Spleen (tissue), 11 donors: Measurements from ENCODE around the gene C3orf49. TPM values are rescaled to one million over a fixed set of nuclear protein-coding genes. Genes with fewer than 3 reads are reported as not detected.

Experiments used
- DNase-seq: peaks from one replicate; pipeline ENCODE4 v3.0.0-alpha.2; 2020
- H3K27ac ChIP-seq, 8 donors: fragments of 200-600 bp; sonication (generic) in 7 of 8; 1 replicate in 4 of 8; 2 replicates in 4 of 8; pipeline versions ENCODE4 v1.5.0 to v1.8.0; 2016 to 2021; ENCODE audit warnings: inconsistent platforms in 4 of 8, mild to moderate bottlenecking in 4 of 8, moderate library complexity in 1 of 8
- H3K27me3 ChIP-seq, 7 donors: fragments of 200-600 bp; sonication (generic) in 6 of 7; replicated peaks in 1 of 7; 1 replicate in 4 of 7; 2 replicates in 3 of 7; pipeline versions ENCODE4 v1.5.0 to v1.8.0; 2016 to 2021; ENCODE audit warnings: inconsistent platforms in 3 of 7, mild to moderate bottlenecking in 1 of 7
- H3K36me3 ChIP-seq, 6 donors: fragments of 200-600 bp; sonication (generic) in 5 of 6; 1 replicate in 4 of 6; 2 replicates in 2 of 6; pipeline versions ENCODE4 v1.5.0 to v1.8.0; 2016 to 2021; ENCODE audit warnings: inconsistent platforms in 2 of 6
- H3K4me1 ChIP-seq, 6 donors: fragments of 200-600 bp; sonication (generic) in 5 of 6; 1 replicate in 3 of 6; 2 replicates in 3 of 6; pipeline versions ENCODE4 v1.5.0 to v1.8.0; 2016 to 2021; ENCODE audit warnings: inconsistent platforms in 3 of 6
- H3K4me3 ChIP-seq, 8 donors: fragments of 200-600 bp; sonication (generic) in 7 of 8; 1 replicate in 4 of 8; 2 replicates in 4 of 8; pipeline versions ENCODE4 v1.5.0 to v1.8.0; 2016 to 2021; ENCODE audit warnings: inconsistent platforms in 4 of 8, mild to moderate bottlenecking in 4 of 8, moderate library complexity in 2 of 8
- H3K9me3 ChIP-seq, 8 donors: fragments of 200-600 bp; sonication (generic) in 7 of 8; 1 replicate in 4 of 8; 2 replicates in 4 of 8; pipeline versions ENCODE4 v1.5.0 to v1.8.0; 2016 to 2021; ENCODE audit warnings: inconsistent platforms in 4 of 8
- POLR2A ChIP-seq, 3 donors: fragments of 450-650 bp; IDR thresholded peaks; one replicate each; pipeline ENCODE4 v1.5.1; 2017; ENCODE audit warnings: antibody characterized with exemption in 3 of 3, mild to moderate bottlenecking in 1 of 3
- POLR2AphosphoS5 ChIP-seq, 3 donors: sonication (generic); formaldehyde crosslinking; IDR thresholded peaks; one replicate each; pipeline ENCODE4 v1.5.1; 2017; ENCODE audit warnings: antibody characterized with exemption in 3 of 3
- WGBS, 5 donors: extraction: QIAGEN DNeasy Blood & Tissue Kit in 3 of 5; methylation state at CpG; one replicate each; pipeline versions ENCODE4 v1.1.5 to v1.1.7; 2013 to 2018; 5-methylcytosine and 5-hydroxymethylcytosine counted together
- intact Hi-C: fragments of 100-400 bp; cut with DNase I; formaldehyde crosslinking; loops from one replicate; pipeline ENCODE4 v1.15.0; 2023; ENCODE audit warnings: low total_unique reads
- polyA plus RNA-seq, 3 donors: library from polyadenylated mRNA; stranded (reverse); fragments of 200-250 nt; gene quantifications; one replicate each; pipeline ENCODE4 v1.2.1, GENCODE V29; 2013
- total RNA-seq, 7 donors: library from RNA; depleted of rRNA in 3 of 7; stranded (reverse); fragments of >200 nt in 3 of 7; fragmentation: NEBNext Ultra II Directional in 4 of 7; extraction: Animal tissue kit (Norgen Biotek cat#: 25700) in 4 of 7; gene quantifications; one replicate each; pipeline versions ENCODE4 v1.1.0 to v1.2.1, GENCODE V29; 2016 to 2021
- TF ChIP-seq, protein P1 (sequence below), 11 experiments: fragments of 200-600 bp in 7 of 11; fragments of 450-650 bp in 4 of 11; sonication (generic) in 4 of 11; IDR thresholded peaks in 8 of 11; conservative IDR thresholded peaks in 3 of 11; 1 replicate in 7 of 11; 2 replicates in 4 of 11; pipeline versions ENCODE4 v1.4.0 to v1.8.0; 2016 to 2021; ENCODE audit warnings: antibody characterized with exemption in 11 of 11, inconsistent platforms in 4 of 11, mild to moderate bottlenecking in 1 of 11
- donor health status: healthy with polysubstance abuse.
- donor health status: DM: no; HTN: no; CAD: no; lungs with moderate emphysema.
- donor health status: DM: no; HTN: no; CAD: no.
- donor health status: Bipolar disorder and iron deficiency.
- donor health status: healthy.
- donor health status: DM: no; HTN: no; CAD: no.
- donor health status: DM: yes; HTN: yes; CAD: no.

The C3orf49 gene
- total and polyA plus RNA-seq, 10 donors: not detected

DNA sequence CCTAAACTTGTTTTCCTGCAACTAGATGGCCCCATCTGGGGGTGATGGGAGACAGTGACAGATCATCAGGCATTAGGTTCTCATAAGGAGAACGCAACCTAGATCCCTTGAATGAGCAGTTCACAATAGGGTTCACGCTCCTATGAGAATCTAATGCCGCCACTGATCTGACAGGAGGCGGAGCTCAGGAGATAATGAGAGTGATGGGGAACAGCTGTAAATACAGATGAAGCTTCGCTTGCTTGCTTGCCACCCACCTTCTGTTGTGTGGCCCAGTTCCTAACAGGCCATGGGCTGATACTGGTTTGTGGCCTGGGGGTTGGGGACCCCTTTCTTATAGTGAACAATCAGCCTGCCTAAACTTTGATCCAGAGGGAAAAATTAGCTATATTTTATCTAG is 15.2 kb upstream of the C3orf49 start:
- no peaks in the 10 kb centered on the region for H3K9me3 ChIP-seq
- TF ChIP-seq POLR2AphosphoS5 (IDR thresholded peaks at IDR 0.05): no peak
- TF ChIP-seq, protein P1, sequence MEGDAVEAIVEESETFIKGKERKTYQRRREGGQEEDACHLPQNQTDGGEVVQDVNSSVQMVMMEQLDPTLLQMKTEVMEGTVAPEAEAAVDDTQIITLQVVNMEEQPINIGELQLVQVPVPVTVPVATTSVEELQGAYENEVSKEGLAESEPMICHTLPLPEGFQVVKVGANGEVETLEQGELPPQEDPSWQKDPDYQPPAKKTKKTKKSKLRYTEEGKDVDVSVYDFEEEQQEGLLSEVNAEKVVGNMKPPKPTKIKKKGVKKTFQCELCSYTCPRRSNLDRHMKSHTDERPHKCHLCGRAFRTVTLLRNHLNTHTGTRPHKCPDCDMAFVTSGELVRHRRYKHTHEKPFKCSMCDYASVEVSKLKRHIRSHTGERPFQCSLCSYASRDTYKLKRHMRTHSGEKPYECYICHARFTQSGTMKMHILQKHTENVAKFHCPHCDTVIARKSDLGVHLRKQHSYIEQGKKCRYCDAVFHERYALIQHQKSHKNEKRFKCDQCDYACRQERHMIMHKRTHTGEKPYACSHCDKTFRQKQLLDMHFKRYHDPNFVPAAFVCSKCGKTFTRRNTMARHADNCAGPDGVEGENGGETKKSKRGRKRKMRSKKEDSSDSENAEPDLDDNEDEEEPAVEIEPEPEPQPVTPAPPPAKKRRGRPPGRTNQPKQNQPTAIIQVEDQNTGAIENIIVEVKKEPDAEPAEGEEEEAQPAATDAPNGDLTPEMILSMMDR (IDR thresholded peaks at IDR 0.05 in 8 of 11, conservative IDR thresholded peaks at IDR 0.05 in 3 of 11): no peak
- no peak for TF ChIP-seq POLR2A (IDR thresholded peaks at IDR 0.05)
- no peaks in the 10 kb centered on the region for H3K27me3 ChIP-seq
- H3K4me3 ChIP-seq: no peak overlapping the region
- DNase-seq: no peak
- H3K36me3 ChIP-seq: no peaks in the 10 kb centered on the region
- H3K27ac ChIP-seq: no peak overlapping the region
- H3K4me1 ChIP-seq: peaks cover 0 to 7% (median 0%) of the 10 kb centered on the region in 6 donors
- 80 to 93% (median 89%) methylated on average over 5 of the region's 5 CpGs for WGBS, 5 donors
- intact Hi-C loops: no loop called here

DNA sequence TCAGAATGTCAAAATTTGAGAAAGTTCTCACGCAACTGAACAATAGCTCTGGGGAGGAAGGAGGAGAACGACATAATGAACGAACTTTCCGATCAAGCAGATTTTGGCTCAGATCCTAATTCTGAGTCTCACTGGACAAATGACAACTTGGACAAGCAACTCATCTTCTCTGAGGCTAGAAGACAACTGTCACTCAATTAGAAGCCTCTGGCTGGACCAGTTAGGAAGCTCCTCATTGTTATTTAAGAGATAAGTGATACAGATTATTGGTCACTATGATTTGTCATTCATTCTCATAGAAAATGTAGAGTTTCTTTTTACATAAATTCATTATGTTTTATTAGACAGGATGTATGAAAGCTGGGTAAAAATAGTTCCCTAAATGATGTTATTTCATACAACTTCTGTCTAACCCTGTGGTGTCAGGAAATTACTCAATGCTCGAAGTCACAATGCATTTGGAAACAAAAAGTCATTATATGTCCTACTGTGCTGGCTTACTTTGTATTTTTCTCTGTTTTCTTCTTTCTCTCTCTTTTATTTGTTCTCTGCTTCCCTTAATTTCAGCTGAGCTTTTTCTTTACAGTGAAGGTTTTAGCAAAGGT is 11.0 kb upstream of the C3orf49 start:
- DNase-seq: no peak
- Histone ChIP-seq H3K27ac (peak overlapping the region in 5 of 8 donors; percentile 48 to 81 (median 67)), H3K36me3 (no peaks in the 10 kb centered on the region), H3K9me3 (no peaks in the 10 kb centered on the region), H3K4me1 (peaks cover 0 to 8% (median 0%) of the 10 kb centered on the region in 6 donors), H3K27me3 (no peaks in the 10 kb centered on the region), H3K4me3 (peak overlapping the region in 1 of 8 donors; percentile 1)
- intact Hi-C loops: no loop called here
- WGBS, 5 donors: 40 to 68% (median 50%) methylated on average over 5 of the region's 5 CpGs
- TF ChIP-seq POLR2AphosphoS5 (IDR thresholded peaks at IDR 0.05) (no peak), POLR2A (IDR thresholded peaks at IDR 0.05) (no peak)
- TF ChIP-seq, protein P1 (IDR thresholded peaks at IDR 0.05 in 8 of 11, conservative IDR thresholded peaks at IDR 0.05 in 3 of 11): no peak

DNA sequence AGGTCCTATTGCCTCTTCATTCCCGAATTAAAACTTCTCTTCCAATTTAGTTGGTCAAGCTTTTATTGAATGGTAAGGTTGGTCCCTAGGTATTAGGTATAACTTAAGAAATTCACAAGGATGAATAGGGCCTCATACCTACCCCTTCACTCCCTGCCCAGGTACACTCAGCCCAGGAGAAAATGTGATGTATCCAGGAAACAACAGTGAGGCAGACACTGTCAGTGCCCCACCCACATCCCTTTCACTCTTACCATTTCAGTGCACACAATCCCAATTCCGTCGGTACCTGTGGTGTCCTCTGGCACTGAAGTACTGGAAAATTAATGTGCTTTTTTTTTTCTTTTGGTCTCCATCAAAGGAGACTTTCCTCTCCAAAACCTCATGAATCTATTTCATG is 10.5 kb upstream of the C3orf49 start:
- TF ChIP-seq, protein P1 (IDR thresholded peaks at IDR 0.05 in 8 of 11, conservative IDR thresholded peaks at IDR 0.05 in 3 of 11): no peak
- TF ChIP-seq POLR2AphosphoS5 (IDR thresholded peaks at IDR 0.05) (no peak), POLR2A (IDR thresholded peaks at IDR 0.05) (no peak)
- Histone ChIP-seq H3K27ac (peak overlapping the region in 5 of 8 donors; percentile 48 to 81 (median 67)), H3K4me1 (peaks cover 0 to 8% (median 0%) of the 10 kb centered on the region in 6 donors), H3K27me3 (no peaks in the 10 kb centered on the region), H3K36me3 (no peaks in the 10 kb centered on the region), H3K4me3 (peak overlapping the region in 1 of 8 donors; percentile 1), H3K9me3 (no peaks in the 10 kb centered on the region)
- intact Hi-C loops: no loop called here
- DNase-seq: no peak
- 66 to 82% (median 75%) methylated on average over 3 of the region's 3 CpGs for WGBS, 5 donors

DNA sequence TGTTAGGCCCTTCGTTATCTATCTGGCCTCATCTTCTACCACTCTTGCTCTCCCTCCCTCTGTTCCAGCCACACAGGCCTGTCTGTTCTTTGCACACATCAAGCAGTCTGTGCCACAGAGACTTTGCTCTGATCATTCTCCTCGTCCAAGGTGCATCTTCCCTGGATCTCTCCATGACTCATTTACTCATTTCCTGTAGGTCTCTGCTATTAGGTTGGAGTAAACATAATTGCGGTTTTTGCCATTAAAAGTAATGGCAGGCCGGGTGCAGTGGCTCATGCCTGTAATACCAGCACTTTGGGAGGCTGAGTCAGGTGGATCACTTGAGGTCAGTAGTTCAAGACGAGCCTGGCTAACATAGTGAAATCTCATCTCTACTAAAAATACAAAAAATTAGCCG is 9.5 kb upstream of the C3orf49 start:
- no peak overlapping the region for H3K27ac ChIP-seq
- H3K36me3 ChIP-seq: no peaks in the 10 kb centered on the region
- TF ChIP-seq, protein P1 (IDR thresholded peaks at IDR 0.05 in 8 of 11, conservative IDR thresholded peaks at IDR 0.05 in 3 of 11): no peak
- TF ChIP-seq POLR2AphosphoS5 (IDR thresholded peaks at IDR 0.05) (no peak), POLR2A (IDR thresholded peaks at IDR 0.05) (no peak)
- H3K27me3 ChIP-seq: no peaks in the 10 kb centered on the region
- no peak for DNase-seq
- intact Hi-C loops: no loop called here
- no peaks in the 10 kb centered on the region for H3K9me3 ChIP-seq
- WGBS, 5 donors: 86 to 91% (median 90%) methylated on average over 6 of the region's 6 CpGs
- H3K4me1 ChIP-seq: peaks cover 0 to 8% (median 0%) of the 10 kb centered on the region in 6 donors
- H3K4me3 ChIP-seq: no peak overlapping the region
